ENCODE data around the gene ZNF362.

GRCh38 chr1:33348194-33348593, 91.9 kb downstream of the ZNF362 start:
- TF ChIP-seq POLR2A (IDR thresholded peaks at IDR 0.05) = no peak
- TF ChIP-seq CTCF (IDR thresholded peaks at IDR 0.05) = no peak
